Stromal cell of bone marrow (primary cell): ENCODE results near the gene SUGCT.

Experiments used
- DNase-seq: peaks from one replicate; pipeline ENCODE4 v3.0.0-alpha.2; 2012; ENCODE audit warnings: low read depth

SUGCT gene

GRCh38 chr7:40777730-40778312 lies 643.0 kb downstream of the SUGCT start:
- no peak for DNase-seq

GRCh38 chr7:40780460-40780859 lies 645.7 kb downstream of the SUGCT start:
- DNase-seq = no peak

- peak; percentile 41 for DNase-seq
These were observed 648.0 kb downstream of the SUGCT start for GRCh38 chr7:40782836-40783235.

- DNase-seq = no peak
These were observed 649.4 kb downstream of the SUGCT start for GRCh38 chr7:40784176-40784575.

GRCh38 chr7:40786909-40787308 lies 652.1 kb downstream of the SUGCT start:
- DNase-seq = no peak

GRCh38 chr7:40793132-40793531 lies 658.3 kb downstream of the SUGCT start:
- DNase-seq = peak; percentile 41

GRCh38 chr7:40795607-40796006 lies 660.8 kb downstream of the SUGCT start:
- no peak for DNase-seq

- no peak for DNase-seq
These were observed 661.9 kb downstream of the SUGCT start for GRCh38 chr7:40796723-40797122.

GRCh38 chr7:40798613-40799012 lies 663.8 kb downstream of the SUGCT start:
- DNase-seq = no peak

- DNase-seq = no peak
These were observed 664.9 kb downstream of the SUGCT start for GRCh38 chr7:40799493-40800403.

- no peak for DNase-seq
These were observed 666.0 kb downstream of the SUGCT start for GRCh38 chr7:40800771-40801170.

GRCh38 chr7:40802497-40802896 lies 667.7 kb downstream of the SUGCT start:
- DNase-seq = no peak

- DNase-seq = no peak
These were observed 669.8 kb downstream of the SUGCT start for GRCh38 chr7:40804477-40805215.

GRCh38 chr7:40805361-40805760 lies 670.6 kb downstream of the SUGCT start:
- DNase-seq = no peak

- peak; percentile 99 for DNase-seq
These were observed 673.7 kb downstream of the SUGCT start for GRCh38 chr7:40808378-40808942.

GRCh38 chr7:40810274-40810673 lies 675.5 kb downstream of the SUGCT start:
- no peak for DNase-seq

GRCh38 chr7:40811666-40812065 lies 676.9 kb downstream of the SUGCT start:
- no peak for DNase-seq

GRCh38 chr7:40815022-40815421 lies 680.2 kb downstream of the SUGCT start:
- DNase-seq = no peak

GRCh38 chr7:40815512-40815911 lies 680.7 kb downstream of the SUGCT start:
- peak; percentile 78 for DNase-seq

GRCh38 chr7:40822861-40823260 lies 688.1 kb downstream of the SUGCT start:
- no peak for DNase-seq

GRCh38 chr7:40824461-40824860 lies 689.7 kb downstream of the SUGCT start:
- no peak for DNase-seq

- peak; percentile 58 for DNase-seq
These were observed 691.8 kb downstream of the SUGCT start for GRCh38 chr7:40826411-40827221.
